SK-N-SH (cell line): ENCODE results near the gene RPL9.

ENCODE experiments used
- EZH2phosphoT487 ChIP-seq: fragments of 200-600 bp; sonication (generic); IDR thresholded peaks from 2 replicates; pipeline ENCODE4 v1.6.1; 2017; ENCODE audit warnings: low read depth, mixed run types, mild to moderate bottlenecking, antibody characterized with exemption, moderate library complexity, borderline replicate concordance
- POLR2AphosphoS5 ChIP-seq: IDR thresholded peaks from 2 replicates; pipeline ENCODE4 v1.6.1; 2012; ENCODE audit warnings: low read depth, low read length
- RAD21 ChIP-seq: IDR thresholded peaks from 2 replicates; pipeline ENCODE4 v1.6.1; 2012; ENCODE audit warnings: mild to moderate bottlenecking, low read length
- REST ChIP-seq: IDR thresholded peaks from 2 replicates; pipeline ENCODE4 v1.6.1; 2012; ENCODE audit warnings: mild to moderate bottlenecking, low read depth, low read length, moderate library complexity
- RFX5 ChIP-seq: IDR thresholded peaks from 2 replicates; pipeline ENCODE4 v1.6.1; 2012; ENCODE audit warnings: mild to moderate bottlenecking, improper control_type of control experiment, low read length
- TF ChIP-seq, protein P1 (sequence below): IDR thresholded peaks from 2 replicates; pipeline ENCODE4; 2012
- TF ChIP-seq, protein P2 (sequence below): fragments of 200-600 bp; sonication (generic); IDR thresholded peaks from 2 replicates; pipeline ENCODE4 v1.6.1; 2017; ENCODE audit warnings: antibody characterized with exemption, mild to moderate bottlenecking, moderate library complexity
- TF ChIP-seq, protein P3 (sequence below): fragments of 150-350 bp; IDR thresholded peaks from 2 replicates; pipeline ENCODE4 v1.6.1; 2016; ENCODE audit warnings: mild to moderate bottlenecking, low read depth, low read length

DNA sequence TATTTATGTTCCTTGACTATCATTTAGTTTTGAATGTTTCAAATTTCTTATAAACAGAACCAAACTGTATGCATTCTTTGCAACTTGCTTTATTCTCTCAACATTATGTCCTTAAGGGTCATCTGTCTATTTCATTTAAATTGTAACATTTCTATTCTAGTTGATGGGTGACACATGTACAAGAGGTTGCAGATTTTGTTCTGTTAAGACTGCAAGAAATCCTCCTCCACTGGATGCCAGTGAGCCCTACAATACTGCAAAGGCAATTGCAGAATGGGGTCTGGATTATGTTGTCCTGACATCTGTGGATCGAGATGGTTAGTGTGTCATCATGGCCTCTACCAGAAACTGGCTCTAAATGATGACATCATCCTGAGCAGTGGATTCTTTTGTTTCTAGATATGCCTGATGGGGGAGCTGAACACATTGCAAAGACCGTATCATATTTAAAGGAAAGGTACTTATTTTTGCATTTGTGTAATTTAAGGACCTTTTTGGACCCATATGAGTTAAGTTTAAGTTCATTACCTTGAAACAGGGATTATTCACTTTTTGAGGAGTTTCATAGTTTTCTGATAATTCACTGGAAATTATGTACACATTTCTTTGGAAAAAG lies 6.3 kb upstream of the RPL9 start:
- TF ChIP-seq POLR2AphosphoS5 (peak; percentile 90), RAD21 (peak; percentile 37; the same call in 1 of the 2 replicates), REST (0 out of 2 replicates have a peak, but pooled peaks have one; percentile 25), RFX5 (no peak), EZH2phosphoT487 (no peak)
- TF ChIP-seq, protein P1, sequence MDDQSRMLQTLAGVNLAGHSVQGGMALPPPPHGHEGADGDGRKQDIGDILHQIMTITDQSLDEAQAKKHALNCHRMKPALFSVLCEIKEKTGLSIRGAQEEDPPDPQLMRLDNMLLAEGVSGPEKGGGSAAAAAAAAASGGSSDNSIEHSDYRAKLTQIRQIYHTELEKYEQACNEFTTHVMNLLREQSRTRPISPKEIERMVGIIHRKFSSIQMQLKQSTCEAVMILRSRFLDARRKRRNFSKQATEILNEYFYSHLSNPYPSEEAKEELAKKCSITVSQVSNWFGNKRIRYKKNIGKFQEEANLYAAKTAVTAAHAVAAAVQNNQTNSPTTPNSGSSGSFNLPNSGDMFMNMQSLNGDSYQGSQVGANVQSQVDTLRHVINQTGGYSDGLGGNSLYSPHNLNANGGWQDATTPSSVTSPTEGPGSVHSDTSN: peak; percentile 94
- TF ChIP-seq, protein P2, sequence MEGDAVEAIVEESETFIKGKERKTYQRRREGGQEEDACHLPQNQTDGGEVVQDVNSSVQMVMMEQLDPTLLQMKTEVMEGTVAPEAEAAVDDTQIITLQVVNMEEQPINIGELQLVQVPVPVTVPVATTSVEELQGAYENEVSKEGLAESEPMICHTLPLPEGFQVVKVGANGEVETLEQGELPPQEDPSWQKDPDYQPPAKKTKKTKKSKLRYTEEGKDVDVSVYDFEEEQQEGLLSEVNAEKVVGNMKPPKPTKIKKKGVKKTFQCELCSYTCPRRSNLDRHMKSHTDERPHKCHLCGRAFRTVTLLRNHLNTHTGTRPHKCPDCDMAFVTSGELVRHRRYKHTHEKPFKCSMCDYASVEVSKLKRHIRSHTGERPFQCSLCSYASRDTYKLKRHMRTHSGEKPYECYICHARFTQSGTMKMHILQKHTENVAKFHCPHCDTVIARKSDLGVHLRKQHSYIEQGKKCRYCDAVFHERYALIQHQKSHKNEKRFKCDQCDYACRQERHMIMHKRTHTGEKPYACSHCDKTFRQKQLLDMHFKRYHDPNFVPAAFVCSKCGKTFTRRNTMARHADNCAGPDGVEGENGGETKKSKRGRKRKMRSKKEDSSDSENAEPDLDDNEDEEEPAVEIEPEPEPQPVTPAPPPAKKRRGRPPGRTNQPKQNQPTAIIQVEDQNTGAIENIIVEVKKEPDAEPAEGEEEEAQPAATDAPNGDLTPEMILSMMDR: peak; percentile 48
- TF ChIP-seq, protein P3, sequence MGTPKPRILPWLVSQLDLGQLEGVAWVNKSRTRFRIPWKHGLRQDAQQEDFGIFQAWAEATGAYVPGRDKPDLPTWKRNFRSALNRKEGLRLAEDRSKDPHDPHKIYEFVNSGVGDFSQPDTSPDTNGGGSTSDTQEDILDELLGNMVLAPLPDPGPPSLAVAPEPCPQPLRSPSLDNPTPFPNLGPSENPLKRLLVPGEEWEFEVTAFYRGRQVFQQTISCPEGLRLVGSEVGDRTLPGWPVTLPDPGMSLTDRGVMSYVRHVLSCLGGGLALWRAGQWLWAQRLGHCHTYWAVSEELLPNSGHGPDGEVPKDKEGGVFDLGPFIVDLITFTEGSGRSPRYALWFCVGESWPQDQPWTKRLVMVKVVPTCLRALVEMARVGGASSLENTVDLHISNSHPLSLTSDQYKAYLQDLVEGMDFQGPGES: no peak
